ENCODE measurements around the gene HK1. TPM values are rescaled to one million over a fixed set of nuclear protein-coding genes. Genes with fewer than 3 reads are reported as not detected.
A peak's percentile ranks its signal among the peaks of the same experiment; 100 is the strongest.

Gene HK1
- total RNA-seq, 2 donors from 2014 or later: 75.6 to 103 TPM

- intact Hi-C loops (cut with DNase I): no loop called here
- DNase-seq (ENCODE audit: low spot score): no peak
Measured at GRCh38 chr10:69406302-69406811, 128.1 kb downstream of the HK1 start.

- no peak for DNase-seq (ENCODE audit: low spot score)
- intact Hi-C loops (cut with DNase I): no loop called here
Measured at GRCh38 chr10:69406816-69407580, 128.7 kb downstream of the HK1 start.

DNA sequence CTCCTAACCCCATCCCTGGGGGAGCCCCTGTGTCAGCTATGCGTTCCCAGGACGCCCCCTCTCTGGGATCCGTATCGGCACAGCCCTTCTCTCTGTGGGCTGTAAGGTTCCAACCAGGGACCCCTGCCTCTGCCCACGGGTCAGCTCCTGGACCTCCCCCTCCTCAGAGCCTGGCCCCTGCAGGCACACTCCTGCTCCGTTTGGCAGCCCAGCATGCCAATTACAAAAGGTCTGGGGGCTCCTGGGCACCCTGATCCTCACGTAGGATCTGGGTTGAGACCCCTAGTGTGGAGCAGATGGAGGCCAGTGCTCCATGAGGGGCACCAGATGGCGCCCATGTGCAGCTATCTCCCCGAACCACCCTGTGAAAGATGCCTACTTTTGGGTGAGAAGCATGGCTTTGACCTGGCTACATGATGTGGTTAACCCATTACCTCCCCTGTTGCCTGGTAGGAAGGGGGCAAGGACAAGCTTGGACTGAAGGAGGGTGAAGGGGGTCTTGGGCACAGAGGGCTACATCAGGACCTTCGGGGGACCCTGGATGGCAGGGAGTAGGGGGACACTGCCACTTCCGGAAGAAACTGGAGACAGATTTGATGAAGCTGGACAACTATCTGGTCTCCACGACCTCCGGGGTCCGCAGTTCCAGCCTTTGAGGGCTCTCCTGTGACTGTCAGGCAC, 129.5 kb downstream of the HK1 start:
- intact Hi-C loops (cut with DNase I): no loop called here
- no peak for DNase-seq (ENCODE audit: low spot score)

GRCh38 chr10:69408318-69409175, 130.3 kb downstream of the HK1 start:
- DNase-seq (ENCODE audit: low spot score): peak; percentile 99
- intact Hi-C loops (cut with DNase I): no loop called here

GRCh38 chr10:69409176-69409495, 130.8 kb downstream of the HK1 start:
- intact Hi-C loops (cut with DNase I): no loop called here
- peak; percentile 81 for DNase-seq (ENCODE audit: low spot score)

DNA sequence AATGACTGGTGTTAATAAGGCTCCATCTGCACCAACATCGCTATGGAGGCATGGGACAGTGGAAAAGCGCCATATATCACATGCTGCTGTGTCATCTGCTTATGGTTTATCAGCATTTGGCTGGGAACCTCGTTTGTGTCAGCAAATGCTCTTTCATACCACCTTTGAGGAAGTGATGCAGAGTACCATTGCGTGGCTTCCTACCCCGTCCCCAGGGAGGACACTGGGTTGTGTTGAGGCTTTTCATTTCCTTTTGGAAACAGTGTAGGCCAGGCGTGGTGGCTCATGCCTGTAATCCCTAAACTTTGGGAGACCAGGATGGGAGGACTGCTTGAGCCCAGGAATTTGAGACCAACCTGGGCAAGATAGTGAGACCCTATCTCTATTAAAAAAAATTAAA, 131.7 kb downstream of the HK1 start:
- DNase-seq (ENCODE audit: low spot score): peak; percentile 76
- intact Hi-C loops (cut with DNase I): loop anchor here in 1 of 2 donors (10.0 kb wide), 1 partner anchor 225 kb away; the partner anchor contains the start of gene FAM241B

DNA sequence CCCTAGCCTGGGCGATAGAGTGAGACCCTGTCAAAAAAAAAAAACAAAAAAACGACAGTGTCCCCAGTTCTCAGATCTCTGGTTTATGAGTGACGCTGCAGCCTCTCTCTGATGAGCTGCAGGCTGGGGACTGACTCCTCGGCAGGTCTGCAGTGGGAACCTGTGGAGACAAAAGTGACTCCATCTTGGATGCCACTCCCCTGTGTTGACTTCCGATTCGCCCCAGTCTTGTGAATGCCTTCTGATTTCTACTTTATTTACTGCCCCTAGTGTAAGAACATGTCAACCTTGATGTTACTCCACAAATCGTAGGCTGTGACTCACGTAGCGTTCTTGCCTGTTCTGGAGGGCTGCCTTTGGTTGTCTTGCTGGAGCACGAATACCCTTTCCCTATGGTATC, 132.2 kb downstream of the HK1 start:
- intact Hi-C loops (cut with DNase I): loop anchor here in 1 of 2 donors (10.0 kb wide), 1 partner anchor 224 kb away; the partner anchor contains the start of gene FAM241B
- DNase-seq (ENCODE audit: low spot score): peak; percentile 63

DNA sequence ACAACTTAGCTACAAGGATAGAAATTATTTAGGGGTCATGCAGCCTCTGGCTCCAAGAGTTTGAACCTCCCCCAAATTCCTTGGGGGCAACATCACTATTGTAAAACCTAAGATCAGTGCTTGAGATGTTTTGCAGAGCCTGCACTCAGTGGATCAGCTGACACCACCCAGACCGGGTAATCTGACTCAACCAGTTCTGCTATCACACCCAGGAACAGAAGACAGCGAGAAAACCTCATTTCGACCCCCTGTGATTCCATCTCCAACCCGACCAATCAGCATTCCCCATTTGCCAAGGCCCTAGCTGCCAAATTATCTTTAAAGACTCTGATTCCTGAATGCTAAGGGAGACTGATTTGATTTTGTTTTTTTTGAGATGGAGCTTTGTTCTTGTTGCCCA, 133.2 kb downstream of the HK1 start:
- peak; percentile 15 for DNase-seq (ENCODE audit: low spot score)
- intact Hi-C loops (cut with DNase I): loop anchor here in 1 of 2 donors (10.0 kb wide), 1 partner anchor 223 kb away; the partner anchor contains the start of gene FAM241B

DNA sequence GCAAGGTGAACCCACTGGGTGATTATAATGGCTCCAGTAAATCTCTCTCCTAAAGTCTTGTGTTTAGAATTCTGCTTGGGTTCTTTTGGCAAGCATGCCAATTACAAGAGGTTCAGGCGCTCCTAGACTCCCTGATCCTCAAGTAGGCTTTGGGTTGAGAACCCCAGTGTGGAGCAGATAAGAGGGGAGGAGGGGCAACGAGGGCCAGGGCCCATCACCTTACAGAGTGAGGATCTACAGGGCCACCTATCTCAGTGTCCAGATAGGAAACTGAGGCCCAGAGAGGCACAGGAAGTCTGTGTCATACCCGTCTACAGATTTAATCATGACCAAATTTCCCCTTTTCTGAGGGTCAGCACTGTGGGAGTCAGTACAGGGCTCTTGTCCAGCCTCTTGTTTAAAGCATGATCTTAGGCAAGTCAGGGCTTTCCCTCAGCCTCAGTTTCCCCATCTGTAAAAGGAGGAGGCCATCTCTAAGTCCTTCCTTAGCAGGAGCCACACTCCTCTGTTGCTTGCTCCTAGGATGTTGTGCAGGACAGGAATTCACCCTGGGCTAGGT, 134.0 kb downstream of the HK1 start:
- intact Hi-C loops (cut with DNase I): loop anchor here in 1 of 2 donors (10.0 kb wide), 1 partner anchor 222 kb away; the partner anchor contains the start of gene FAM241B

GRCh38 chr10:69413221-69413865, 135.0 kb downstream of the HK1 start:
- peak; percentile 88 for DNase-seq (ENCODE audit: low spot score)
- intact Hi-C loops (cut with DNase I): loop anchor here in 1 of 2 donors (10.0 kb wide), 1 partner anchor 221 kb away; the partner anchor contains the start of gene FAM241B

More for the DNA sequence above, 134.0 kb downstream of the HK1 start:
- peak; percentile 14 for DNase-seq (ENCODE audit: low spot score)

GRCh38 chr10:69414036-69415018, 136.0 kb downstream of the HK1 start:
- intact Hi-C loops (cut with DNase I): loop anchor here (5.0 to 10.0 kb wide), 2 partner anchors 220 to 1288 kb away; partner anchors contain the start of gene FAM241B (in 1 of the 2)

DNA sequence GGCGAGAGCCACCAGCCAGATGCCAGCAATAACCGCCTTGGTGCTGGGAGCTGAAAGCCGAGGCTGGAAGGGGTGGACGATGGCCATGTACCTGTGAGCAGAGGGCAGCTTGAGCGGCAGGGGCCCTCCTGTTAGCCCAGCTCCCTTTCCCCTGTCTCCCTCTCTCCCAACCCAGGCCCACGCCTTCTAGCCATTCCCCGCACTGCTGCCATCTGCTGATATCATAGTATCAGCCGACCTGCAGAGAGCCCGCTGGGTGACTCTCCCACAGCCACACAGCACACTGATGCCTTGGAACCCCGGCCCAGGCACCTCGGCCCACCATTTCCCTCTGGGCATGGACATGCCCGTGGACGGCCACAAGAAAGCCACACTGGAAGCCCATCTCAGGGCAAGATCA, 136.8 kb downstream of the HK1 start:
- intact Hi-C loops (cut with DNase I): loop anchor here (5.0 to 10.0 kb wide), 2 partner anchors 220 to 1287 kb away; partner anchors contain the start of gene FAM241B (in 1 of the 2)
- DNase-seq (ENCODE audit: low spot score): no peak

More at GRCh38 chr10:69414036-69415018, 136.0 kb downstream of the HK1 start:
- no peak for DNase-seq (ENCODE audit: low spot score)

GRCh38 chr10:69415951-69416350, 137.7 kb downstream of the HK1 start:
- intact Hi-C loops (cut with DNase I): loop anchor here (5.0 to 10.0 kb wide), 2 partner anchors 219 to 1286 kb away; partner anchors contain the start of gene FAM241B (in 1 of the 2)
- DNase-seq (ENCODE audit: low spot score): no peak

GRCh38 chr10:69416695-69417094, 138.4 kb downstream of the HK1 start, which contains the start of gene TACR2:
Gene TACR2, minus strand, starts transcription at chr10:69416918. Its CDS starts 595 bp downstream, at chr10:69416323.
- intact Hi-C loops (cut with DNase I): loop anchor here (5.0 to 10.0 kb wide), 2 partner anchors 218 to 1286 kb away; partner anchors contain the start of gene FAM241B (in 1 of the 2)
- DNase-seq (ENCODE audit: low spot score): no peak

- intact Hi-C loops (cut with DNase I): loop anchor here (5.0 to 10.0 kb wide), 2 partner anchors 217 to 1285 kb away; partner anchors contain the start of gene FAM241B (in 1 of the 2)
Measured at GRCh38 chr10:69417542-69417941, 139.2 kb downstream of the HK1 start.

DNA sequence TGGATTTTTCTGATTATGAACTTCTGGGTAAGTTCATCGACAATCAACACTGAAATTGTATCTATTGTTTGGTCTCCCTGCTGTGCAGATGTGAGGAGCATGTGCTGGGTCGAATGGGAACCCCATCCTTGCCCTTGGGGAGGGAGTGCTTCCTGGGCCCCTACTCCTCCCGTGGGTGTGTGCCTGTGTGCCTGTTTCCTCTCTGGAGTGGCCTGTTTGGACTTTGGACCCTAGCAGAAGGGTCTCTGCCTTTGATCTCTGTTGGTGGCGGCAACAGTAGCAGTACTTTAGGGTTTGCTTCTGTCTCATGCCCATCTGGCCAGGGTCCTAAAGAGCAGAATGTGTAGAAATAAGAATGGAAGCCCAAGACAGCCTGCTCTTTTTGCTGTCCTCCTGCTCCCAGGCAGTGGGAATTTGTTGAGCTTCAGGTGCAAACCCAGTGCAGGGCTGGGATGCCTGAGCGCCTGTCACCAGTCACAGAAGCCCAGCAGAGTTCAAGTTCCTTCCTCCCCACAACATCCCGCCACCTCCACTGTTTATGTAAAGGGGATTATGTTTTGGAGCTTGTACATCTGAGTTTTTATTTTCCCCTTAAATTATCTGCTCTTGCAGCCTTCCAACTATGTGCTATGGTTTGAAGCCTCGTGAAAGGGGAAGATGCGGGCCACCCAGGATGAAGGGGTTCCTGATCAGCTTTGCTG, 139.9 kb downstream of the HK1 start:
- peak; percentile 24 for DNase-seq (ENCODE audit: low spot score)
- intact Hi-C loops (cut with DNase I): loop anchor here (5.0 to 10.0 kb wide), 2 partner anchors 217 to 1284 kb away; partner anchors contain the start of gene FAM241B (in 1 of the 2)

More at GRCh38 chr10:69417542-69417941, 139.2 kb downstream of the HK1 start:
- peak; percentile 76 for DNase-seq (ENCODE audit: low spot score)
